Caco-2 (cell line): ENCODE results near the gene SEC61A2. TPM values are rescaled to one million over a fixed set of nuclear protein-coding genes. Genes with fewer than 3 reads are reported as not detected.
"Not testable (repeated sequence)": the region's sequence is repeated elsewhere in the genome, so short reads cannot be mapped to it uniquely, and the experiment has no call there.

ENCODE experiments used
- BruUV-seq: library from RNA; stranded (reverse); fragments of 400-500 nt; replicated peaks from 2 replicates; lab custom pipeline; 2021; lab: Mats Ljungman, UMichigan
- CTCF ChIA-PET: fragments of 300-600 bp; sonication (Branson Sonifier 250); formaldehyde crosslinking; loops from one replicate; lab custom pipeline; 2022; ENCODE audit warnings: antibody characterized with exemption; lab: Charles Lee
- POLR2A ChIA-PET: fragments of 300-600 bp; sonication (Branson Sonifier 250); formaldehyde crosslinking; loops from one replicate; lab custom pipeline; 2022; ENCODE audit warnings: antibody characterized with exemption; lab: Charles Lee
- DNase-seq, 2 experiments: peaks; one replicate each; pipeline versions ENCODE4 v3.0.0 to v3.0.0-alpha.2; 2020 to 2022
- H3K27me3 ChIP-seq: replicated peaks from 2 replicates; pipeline ENCODE4 v1.6.0; 2011; ENCODE audit warnings: low read length; ENCODE audit not compliant: control insufficient read depth, insufficient read depth
- H3K36me3 ChIP-seq: 2 replicates; pipeline ENCODE4 v1.5.1; 2011; ENCODE audit warnings: low read length; ENCODE audit not compliant: control insufficient read depth, insufficient read depth
- H3K4me1 ChIP-seq: fragments of 250-450 bp; sonication (Bioruptor Pico); 2 replicates; pipeline ENCODE4 v1.5.1; 2020; ENCODE audit warnings: mild to moderate bottlenecking
- H3K4me3 ChIP-seq: 2 replicates; pipeline ENCODE4 v1.5.1; 2011; ENCODE audit warnings: low read depth, mild to moderate bottlenecking, control low read depth, low read length
- H3K9me3 ChIP-seq: fragments of 250-450 bp; sonication (Bioruptor Pico); 2 replicates; pipeline ENCODE4 v1.5.1; 2020; ENCODE audit warnings: mild to moderate bottlenecking, moderate library complexity
- H3K27ac Mint-ChIP-seq: one replicate; pipeline ENCODE4 v1.8.0; 2022; ENCODE audit warnings: mixed read lengths; ENCODE audit not compliant: unreplicated experiment
- H3K27me3 Mint-ChIP-seq: one replicate; pipeline ENCODE4 v1.8.0; 2022; ENCODE audit warnings: mixed read lengths; ENCODE audit not compliant: insufficient read depth, unreplicated experiment
- H3K36me3 Mint-ChIP-seq: one replicate; pipeline ENCODE4 v1.8.0; 2022; ENCODE audit warnings: mild to moderate bottlenecking, mixed read lengths; ENCODE audit not compliant: insufficient read depth, unreplicated experiment
- H3K4me1 Mint-ChIP-seq: one replicate; pipeline ENCODE4 v1.8.0; 2022; ENCODE audit warnings: low read depth, mixed read lengths; ENCODE audit not compliant: unreplicated experiment
- H3K4me3 Mint-ChIP-seq: one replicate; pipeline ENCODE4 v1.8.0; 2022; ENCODE audit warnings: mild to moderate bottlenecking, moderate library complexity, mixed read lengths; ENCODE audit not compliant: unreplicated experiment
- H3K9me3 Mint-ChIP-seq: one replicate; pipeline ENCODE4 v1.8.0; 2022; ENCODE audit warnings: mixed read lengths; ENCODE audit not compliant: unreplicated experiment
- CTCF ChIP-seq, 2 experiments: fragments of 200-600 bp in 1 of 2; IDR thresholded peaks; 1 replicate in 1 of 2; 2 replicates in 1 of 2; pipeline versions ENCODE4 v1.5.1 to v1.8.0; 2011 to 2022; ENCODE audit warnings: antibody characterized with exemption in 1 of 2, control low read depth in 1 of 2, inconsistent platforms in 1 of 2, low read depth in 1 of 2, low read length in 1 of 2, mild to moderate bottlenecking in 1 of 2, moderate library complexity in 1 of 2; ENCODE audit not compliant: insufficient read depth in 1 of 2, severe bottlenecking in 1 of 2, unreplicated experiment in 1 of 2
- intact Hi-C: fragments of 100-400 bp; cut with micrococcal nuclease; formaldehyde crosslinking; loops from one replicate; pipeline ENCODE4 v1.10.0; 2022; ENCODE audit not compliant: unreplicated experiment
- total RNA-seq: library from RNA; stranded (reverse); gene quantifications from 2 replicates; pipeline ENCODE4 v1.2.3, GENCODE V29; 2022

The SEC61A2 gene
- total RNA-seq, 1 experiment from 2014 or later: 34.1 TPM

- H3K4me1 ChIP-seq: no peaks in the 10 kb centered on the region
- Mint-ChIP-seq H3K4me3 (no peak overlapping the region), H3K27me3 (no peaks in the 10 kb centered on the region), H3K4me1 (no peaks in the 10 kb centered on the region), H3K9me3 (no peaks in the 10 kb centered on the region), H3K27ac (no peak overlapping the region), H3K36me3 (peaks cover 53% of the 10 kb centered on the region)
- CTCF ChIA-PET: interaction anchor here (0.7 kb wide), 1 partner anchor 48 kb away, joined by 3 read pairs; no protein-coding TSS in a partner anchor
- no peak for DNase-seq
- no peaks in the 10 kb centered on the region for H3K9me3 ChIP-seq
- no peak for TF ChIP-seq CTCF (IDR thresholded peaks at IDR 0.05; ENCODE audit: insufficient read depth in 1 of 2, low read depth in 1 of 2, low read length in 1 of 2, severe bottlenecking in 1 of 2, unreplicated experiment in 1 of 2)
- BruUV-seq: no TSS peak
- peaks cover 1% of the 10 kb centered on the region for H3K36me3 ChIP-seq
- intact Hi-C loops: no loop called here
- POLR2A ChIA-PET: no interaction called here
- no peak overlapping the region for H3K4me3 ChIP-seq
- H3K27me3 ChIP-seq: no peaks in the 10 kb centered on the region
Observed at GRCh38 chr10:12081879-12082557, 47.5 kb upstream of the SEC61A2 start.

GRCh38 chr10:12088919-12089318, 40.6 kb upstream of the SEC61A2 start:
- no peak overlapping the region for H3K4me3 Mint-ChIP-seq

GRCh38 chr10:12091421-12091820, 38.1 kb upstream of the SEC61A2 start:
- Histone ChIP-seq H3K9me3 (no peaks in the 10 kb centered on the region), H3K27me3 (no peaks in the 10 kb centered on the region), H3K4me3 (no peak overlapping the region), H3K4me1 (no peaks in the 10 kb centered on the region), H3K36me3 (peaks cover 6% of the 10 kb centered on the region)
- Mint-ChIP-seq H3K4me3 (no peak overlapping the region), H3K27ac (no peak overlapping the region), H3K27me3 (no peaks in the 10 kb centered on the region), H3K9me3 (no peaks in the 10 kb centered on the region), H3K36me3 (peaks cover 82% of the 10 kb centered on the region), H3K4me1 (peaks cover 1% of the 10 kb centered on the region)
- no TSS peak for BruUV-seq
- POLR2A ChIA-PET: no interaction called here
- no peak for TF ChIP-seq CTCF (IDR thresholded peaks at IDR 0.05; ENCODE audit: insufficient read depth in 1 of 2, low read depth in 1 of 2, low read length in 1 of 2, severe bottlenecking in 1 of 2, unreplicated experiment in 1 of 2)
- intact Hi-C loops: no loop called here
- no peak for DNase-seq
- CTCF ChIA-PET: no interaction called here

More at GRCh38 chr10:12088919-12089318, 40.6 kb upstream of the SEC61A2 start:
- Mint-ChIP-seq H3K27ac (no peak overlapping the region), H3K27me3 (no peaks in the 10 kb centered on the region), H3K36me3 (peaks cover 76% of the 10 kb centered on the region), H3K9me3 (no peaks in the 10 kb centered on the region), H3K4me1 (no peaks in the 10 kb centered on the region)
- ChIA-PET POLR2A (no interaction called here), CTCF (no interaction called here)
- no peaks in the 10 kb centered on the region for H3K27me3 ChIP-seq
- peaks cover 7% of the 10 kb centered on the region for H3K36me3 ChIP-seq
- TF ChIP-seq CTCF (IDR thresholded peaks at IDR 0.05; ENCODE audit: insufficient read depth in 1 of 2, low read depth in 1 of 2, low read length in 1 of 2, severe bottlenecking in 1 of 2, unreplicated experiment in 1 of 2): no peak
- no peaks in the 10 kb centered on the region for H3K4me1 ChIP-seq
- H3K4me3 ChIP-seq: no peak overlapping the region
- no peak for DNase-seq
- H3K9me3 ChIP-seq: no peaks in the 10 kb centered on the region
- intact Hi-C loops: no loop called here
- no TSS peak for BruUV-seq

- H3K4me3 Mint-ChIP-seq, H3K4me1 ChIP-seq, H3K27me3 Mint-ChIP-seq, POLR2A ChIA-PET, H3K27me3 ChIP-seq, H3K27ac Mint-ChIP-seq, H3K9me3 Mint-ChIP-seq, intact Hi-C loops, H3K4me3 ChIP-seq, H3K4me1 Mint-ChIP-seq, H3K9me3 ChIP-seq, DNase-seq, BruUV-seq, H3K36me3 ChIP-seq: not testable (repeated sequence)
- CTCF ChIA-PET: interaction anchor here (0.6 kb wide), 1 partner anchor 17 kb away, joined by 3 read pairs; no protein-coding TSS in a partner anchor
- peaks cover 62% of the 10 kb centered on the region for H3K36me3 Mint-ChIP-seq
Observed at GRCh38 chr10:12097361-12097760, 32.1 kb upstream of the SEC61A2 start.
